Ishikawa (cell line): ENCODE data around the gene RBM25.

ENCODE experiments used
- CEBPB ChIP-seq: IDR thresholded peaks from 2 replicates; pipeline ENCODE4 v1.6.1; 2012
- EP300 ChIP-seq: IDR thresholded peaks from 2 replicates; pipeline ENCODE4 v1.6.1; 2012; ENCODE audit warnings: borderline replicate concordance
- RAD21 ChIP-seq: IDR thresholded peaks from 2 replicates; pipeline ENCODE4 v1.6.1; 2012; ENCODE audit warnings: low read depth

GRCh38 chr14:73026243-73026844 lies 32.0 kb upstream of the RBM25 start:
- TF ChIP-seq EP300 (no peak), RAD21 (no peak), CEBPB (no peak)
